ENCODE results near the gene ART4. TPM values are rescaled to one million over a fixed set of nuclear protein-coding genes. Genes with fewer than 3 reads are reported as not detected.

Gene ART4
- total RNA-seq, 1 donor from 2014 or later, result 5.0 TPM

DNA sequence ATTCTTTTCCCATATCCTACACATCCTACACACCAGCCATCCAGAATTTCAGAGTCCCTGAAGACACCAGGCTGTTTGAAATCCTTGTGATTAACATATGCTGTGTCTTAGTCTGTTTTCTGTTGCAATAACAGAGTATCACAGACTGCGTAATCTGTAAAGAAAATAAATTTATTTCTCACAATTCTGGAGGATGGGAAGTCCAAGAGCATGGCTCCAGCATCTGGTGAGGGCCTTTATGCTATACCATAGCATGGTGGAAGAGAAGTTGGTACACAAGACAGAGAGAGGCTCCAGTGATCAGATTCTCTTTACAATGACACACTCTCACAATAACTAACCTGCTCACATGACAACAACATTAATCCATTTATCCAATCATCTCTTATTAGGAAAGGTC, 4.1 kb downstream of the ART4 start:
- H3K27ac ChIP-seq (replicated peaks), result no peak overlapping the region
- H3K4me1 ChIP-seq, result peaks cover 57% of the 10 kb centered on the region
- H3K27me3 ChIP-seq (ENCODE audit: low read depth), result no peaks in the 10 kb centered on the region
- intact Hi-C loops (cut with micrococcal nuclease), result no loop called here
- H3K9me3 ChIP-seq (replicated peaks), result peaks cover 5% of the 10 kb centered on the region
- H3K4me3 ChIP-seq, result no peak overlapping the region
- DNase-seq, result no peak
- TF ChIP-seq CTCF (IDR thresholded peaks at IDR 0.05; ENCODE audit: borderline replicate concordance), result no peak
- no peaks in the 10 kb centered on the region for H3K36me3 ChIP-seq

- no peak for DNase-seq
- TF ChIP-seq CTCF (IDR thresholded peaks at IDR 0.05; ENCODE audit: borderline replicate concordance), result no peak
- peaks cover 40% of the 10 kb centered on the region for H3K4me1 ChIP-seq
- no peaks in the 10 kb centered on the region for H3K27me3 ChIP-seq (ENCODE audit: low read depth)
- no peak overlapping the region for H3K4me3 ChIP-seq
- intact Hi-C loops (cut with micrococcal nuclease), result no loop called here
- H3K27ac ChIP-seq (replicated peaks), result peak overlapping the region; percentile 38
- no peaks in the 10 kb centered on the region for H3K36me3 ChIP-seq
- H3K9me3 ChIP-seq (replicated peaks), result peaks cover 5% of the 10 kb centered on the region
Observed at GRCh38 chr12:14836336-14837210, 6.8 kb downstream of the ART4 start.

GRCh38 chr12:14834509-14834908, 8.8 kb downstream of the ART4 start:
- intact Hi-C loops (cut with micrococcal nuclease), result no loop called here
- Histone ChIP-seq H3K4me1 (peaks cover 26% of the 10 kb centered on the region), H3K4me3 (no peak overlapping the region), H3K36me3 (no peaks in the 10 kb centered on the region), H3K9me3 (replicated peaks) (peaks cover 5% of the 10 kb centered on the region), H3K27me3 (ENCODE audit: low read depth) (no peaks in the 10 kb centered on the region), H3K27ac (replicated peaks) (peak overlapping the region; percentile 55)
- no peak for DNase-seq
- no peak for TF ChIP-seq CTCF (IDR thresholded peaks at IDR 0.05; ENCODE audit: borderline replicate concordance)

DNA sequence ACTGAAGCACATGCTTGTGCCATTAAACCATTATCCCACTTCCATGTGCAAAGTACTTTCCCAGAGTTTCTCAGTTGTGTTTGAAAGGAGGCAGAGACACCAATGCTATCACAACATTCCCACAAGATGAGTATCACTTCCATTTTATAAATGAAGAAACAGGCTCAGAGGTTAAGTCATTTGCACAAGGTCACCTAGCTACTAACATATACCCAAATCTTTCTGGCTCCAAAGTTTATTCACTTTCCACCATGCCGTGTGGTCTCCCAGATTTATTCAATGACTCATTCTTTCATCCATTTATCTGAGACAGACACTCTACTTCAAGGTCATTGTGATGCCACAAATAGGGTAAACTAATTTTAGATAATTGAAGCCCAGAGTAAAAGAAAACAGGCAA, 9.4 kb downstream of the ART4 start:
- Histone ChIP-seq H3K36me3 (no peaks in the 10 kb centered on the region), H3K4me3 (no peak overlapping the region), H3K4me1 (peaks cover 26% of the 10 kb centered on the region), H3K27me3 (ENCODE audit: low read depth) (no peaks in the 10 kb centered on the region), H3K27ac (replicated peaks) (peak overlapping the region; percentile 55), H3K9me3 (replicated peaks) (no peaks in the 10 kb centered on the region)
- intact Hi-C loops (cut with micrococcal nuclease), result no loop called here
- no peak for DNase-seq
- no peak for TF ChIP-seq CTCF (IDR thresholded peaks at IDR 0.05; ENCODE audit: borderline replicate concordance)

DNA sequence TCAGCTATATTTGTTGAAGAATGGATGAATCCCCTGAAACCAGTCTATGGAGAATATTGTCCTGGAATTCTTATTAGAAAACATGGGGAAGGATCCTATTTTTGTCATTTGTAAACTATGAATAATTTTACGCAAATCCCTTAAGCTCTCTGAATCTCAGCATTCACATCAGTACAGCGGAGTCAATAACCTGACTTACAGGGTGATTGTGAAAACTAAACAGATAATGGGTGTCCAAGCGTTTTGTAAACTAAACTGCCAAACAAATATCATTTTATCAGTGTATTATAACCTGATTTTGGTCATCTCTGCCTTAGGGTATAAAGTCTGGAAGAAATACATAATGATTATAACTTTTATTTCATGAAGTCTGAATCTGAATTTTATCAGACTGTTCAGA, 10.0 kb downstream of the ART4 start:
- Histone ChIP-seq H3K9me3 (replicated peaks) (no peaks in the 10 kb centered on the region), H3K27me3 (ENCODE audit: low read depth) (no peaks in the 10 kb centered on the region), H3K4me1 (peaks cover 26% of the 10 kb centered on the region), H3K4me3 (no peak overlapping the region), H3K27ac (replicated peaks) (no peak overlapping the region), H3K36me3 (no peaks in the 10 kb centered on the region)
- TF ChIP-seq CTCF (IDR thresholded peaks at IDR 0.05; ENCODE audit: borderline replicate concordance), result no peak
- intact Hi-C loops (cut with micrococcal nuclease), result no loop called here
- no peak for DNase-seq

Data from left ventricle myocardium inferior (tissue), 1 donor.